ENCODE measurements around the gene DGKB. TPM values are rescaled to one million over a fixed set of nuclear protein-coding genes. Genes with fewer than 3 reads are reported as not detected.

DGKB gene
- polyA plus RNA-seq, 1 experiment, result 0.04 TPM

DNA sequence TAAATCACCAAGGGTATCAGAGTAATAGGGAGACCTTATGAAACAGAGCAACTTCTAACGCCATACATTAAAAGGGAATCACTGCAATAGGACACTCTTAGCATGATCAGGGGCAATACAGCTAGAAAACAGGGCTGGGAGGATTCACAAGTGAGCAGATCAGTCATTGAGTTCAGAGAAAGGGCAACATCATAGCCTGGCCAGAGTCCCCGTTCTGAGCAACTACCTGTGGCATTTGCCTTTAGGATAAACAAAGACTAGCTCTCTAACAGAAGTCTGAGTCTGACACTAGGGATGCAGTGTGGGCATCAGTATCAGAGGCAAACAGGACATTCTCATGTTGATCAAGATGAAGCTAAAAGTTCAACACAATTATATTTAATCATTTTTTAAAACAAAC is 297.9 kb downstream of the DGKB start:
- Histone ChIP-seq H3K4me3 (ENCODE audit: low read depth, low read length) (no peak overlapping the region), H3K9me3 (ENCODE audit: control insufficient read depth, insufficient read depth, low read length) (no peaks in the 10 kb centered on the region), H3K27me3 (ENCODE audit: control insufficient read depth, insufficient read depth, low read length) (no peaks in the 10 kb centered on the region), H3K27ac (ENCODE audit: low read depth, low read length) (no peak overlapping the region)
- POLR2A ChIA-PET, result no interaction called here
- TF ChIP-seq, protein P1, sequence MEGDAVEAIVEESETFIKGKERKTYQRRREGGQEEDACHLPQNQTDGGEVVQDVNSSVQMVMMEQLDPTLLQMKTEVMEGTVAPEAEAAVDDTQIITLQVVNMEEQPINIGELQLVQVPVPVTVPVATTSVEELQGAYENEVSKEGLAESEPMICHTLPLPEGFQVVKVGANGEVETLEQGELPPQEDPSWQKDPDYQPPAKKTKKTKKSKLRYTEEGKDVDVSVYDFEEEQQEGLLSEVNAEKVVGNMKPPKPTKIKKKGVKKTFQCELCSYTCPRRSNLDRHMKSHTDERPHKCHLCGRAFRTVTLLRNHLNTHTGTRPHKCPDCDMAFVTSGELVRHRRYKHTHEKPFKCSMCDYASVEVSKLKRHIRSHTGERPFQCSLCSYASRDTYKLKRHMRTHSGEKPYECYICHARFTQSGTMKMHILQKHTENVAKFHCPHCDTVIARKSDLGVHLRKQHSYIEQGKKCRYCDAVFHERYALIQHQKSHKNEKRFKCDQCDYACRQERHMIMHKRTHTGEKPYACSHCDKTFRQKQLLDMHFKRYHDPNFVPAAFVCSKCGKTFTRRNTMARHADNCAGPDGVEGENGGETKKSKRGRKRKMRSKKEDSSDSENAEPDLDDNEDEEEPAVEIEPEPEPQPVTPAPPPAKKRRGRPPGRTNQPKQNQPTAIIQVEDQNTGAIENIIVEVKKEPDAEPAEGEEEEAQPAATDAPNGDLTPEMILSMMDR (IDR thresholded peaks at IDR 0.05; ENCODE audit: low read depth, low read length), result no peak
- no peak for DNase-seq (ENCODE audit: low read depth, low spot score)
- CTCF ChIA-PET, result no interaction called here

DNA sequence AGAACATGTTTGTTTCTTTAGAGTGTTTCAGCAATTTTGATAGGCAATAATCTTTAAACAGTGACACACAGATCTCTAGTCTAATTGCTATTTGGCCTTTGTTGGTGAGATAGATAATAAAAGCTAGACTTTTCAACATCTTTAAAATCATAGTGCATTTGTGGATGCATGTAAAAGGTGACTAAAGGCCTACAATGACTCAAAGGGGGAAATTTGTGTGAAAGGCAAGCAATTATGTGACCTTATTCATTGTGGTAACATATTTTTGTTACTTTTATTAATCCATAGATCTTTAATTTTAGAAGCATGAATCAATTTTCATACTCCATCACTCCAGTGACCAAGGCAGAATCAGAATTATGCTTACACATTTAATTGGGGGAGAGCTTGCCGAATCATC is 299.7 kb downstream of the DGKB start:
- TF ChIP-seq, protein P1 (IDR thresholded peaks at IDR 0.05; ENCODE audit: low read depth, low read length), result no peak
- ChIA-PET POLR2A (no interaction called here), CTCF (interaction anchor here (1.0 to 1.1 kb wide), 2 partner anchors 88 to 1075 kb away, joined by 3 to 4 read pairs; no protein-coding TSS in a partner anchor)
- Histone ChIP-seq H3K27ac (ENCODE audit: low read depth, low read length) (no peak overlapping the region), H3K4me3 (ENCODE audit: low read depth, low read length) (no peak overlapping the region), H3K9me3 (ENCODE audit: control insufficient read depth, insufficient read depth, low read length) (no peaks in the 10 kb centered on the region), H3K27me3 (ENCODE audit: control insufficient read depth, insufficient read depth, low read length) (no peaks in the 10 kb centered on the region)
- DNase-seq (ENCODE audit: low read depth, low spot score), result no peak

DNA sequence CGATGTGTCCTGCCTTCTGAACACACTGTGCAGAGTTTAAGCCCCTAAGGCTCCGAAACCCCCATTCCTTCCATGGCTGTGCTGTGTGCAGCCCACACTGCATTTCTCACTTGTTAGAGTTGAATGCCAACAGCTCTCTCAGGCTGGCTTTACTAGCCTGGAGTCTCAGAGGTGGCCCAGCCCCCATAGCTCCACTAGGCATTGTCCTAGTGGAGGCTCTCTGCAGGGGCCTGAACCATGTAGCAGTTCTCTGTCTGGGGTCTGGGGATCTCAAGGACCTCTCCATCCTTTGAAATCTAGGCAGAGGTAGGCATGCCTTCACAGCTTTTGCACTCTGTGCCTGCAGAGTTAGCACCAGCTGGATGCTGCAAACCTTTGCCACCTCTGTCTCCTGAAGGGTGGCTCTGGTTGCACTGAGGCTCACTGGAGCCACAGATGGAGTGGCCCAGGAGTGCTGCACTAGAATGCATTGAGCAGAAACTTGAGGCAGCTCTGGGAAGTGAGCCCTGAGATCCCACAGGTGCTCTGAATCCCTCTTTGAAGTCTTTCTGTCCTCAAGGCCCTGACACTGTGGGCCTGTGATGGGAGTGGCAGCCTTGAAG is 301.7 kb downstream of the DGKB start:
- Histone ChIP-seq H3K9me3 (ENCODE audit: control insufficient read depth, insufficient read depth, low read length) (no peaks in the 10 kb centered on the region), H3K4me3 (ENCODE audit: low read depth, low read length) (no peak overlapping the region), H3K27me3 (ENCODE audit: control insufficient read depth, insufficient read depth, low read length) (no peaks in the 10 kb centered on the region), H3K27ac (ENCODE audit: low read depth, low read length) (no peak overlapping the region)
- ChIA-PET POLR2A (no interaction called here), CTCF (no interaction called here)
- no peak for DNase-seq (ENCODE audit: low read depth, low spot score)
- TF ChIP-seq, protein P1 (IDR thresholded peaks at IDR 0.05; ENCODE audit: low read depth, low read length), result no peak

DNA sequence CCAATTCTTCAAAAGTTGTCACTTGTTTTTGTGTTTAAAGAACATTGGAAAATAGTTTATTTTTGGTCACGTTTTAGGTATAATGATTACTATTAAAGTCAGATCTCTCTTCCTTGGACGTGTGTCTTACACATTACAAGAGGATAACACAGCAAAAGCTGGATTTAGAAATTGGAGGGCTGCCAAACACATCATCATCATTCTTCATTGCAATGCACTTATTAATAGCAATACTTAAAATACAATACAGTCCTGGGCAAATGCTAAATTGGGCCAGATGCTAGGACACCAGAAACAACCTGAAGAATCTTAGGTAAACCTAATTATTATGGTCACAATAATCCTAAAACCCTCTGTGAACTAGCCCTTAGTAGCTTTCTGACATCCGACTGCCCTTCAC is 303.6 kb downstream of the DGKB start:
- no peaks in the 10 kb centered on the region for H3K9me3 ChIP-seq (ENCODE audit: control insufficient read depth, insufficient read depth, low read length)
- CTCF ChIA-PET, result interaction anchor here (2.0 kb wide), 1 partner anchor 93 kb away, joined by 5 read pairs; no protein-coding TSS in a partner anchor
- TF ChIP-seq, protein P1 (IDR thresholded peaks at IDR 0.05; ENCODE audit: low read depth, low read length), result no peak
- peak; percentile 21 for DNase-seq (ENCODE audit: low read depth, low spot score)
- POLR2A ChIA-PET, result no interaction called here
- no peak overlapping the region for H3K4me3 ChIP-seq (ENCODE audit: low read depth, low read length)
- H3K27me3 ChIP-seq (ENCODE audit: control insufficient read depth, insufficient read depth, low read length), result no peaks in the 10 kb centered on the region
- no peak overlapping the region for H3K27ac ChIP-seq (ENCODE audit: low read depth, low read length)

DNA sequence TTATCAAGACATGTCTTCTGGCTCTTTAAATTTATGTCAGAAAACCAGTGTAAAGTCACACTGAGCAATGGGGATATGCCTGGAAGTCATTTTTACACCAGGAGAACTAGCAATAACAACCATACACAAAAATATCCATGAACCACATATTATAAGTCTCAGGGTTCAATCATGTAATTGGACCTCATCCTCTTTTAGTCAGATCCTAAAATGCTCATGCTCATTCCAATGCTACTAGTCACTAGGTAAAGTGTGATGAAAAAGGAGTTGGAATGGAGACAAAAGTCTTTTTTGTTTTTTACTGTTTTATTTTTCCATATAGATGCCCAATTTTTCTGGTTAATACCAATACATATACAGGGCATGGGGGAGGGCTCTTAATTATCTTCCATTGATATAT is 306.1 kb downstream of the DGKB start:
- POLR2A ChIA-PET, result no interaction called here
- TF ChIP-seq, protein P1 (IDR thresholded peaks at IDR 0.05; ENCODE audit: low read depth, low read length), result no peak
- Histone ChIP-seq H3K27me3 (ENCODE audit: control insufficient read depth, insufficient read depth, low read length) (no peaks in the 10 kb centered on the region), H3K9me3 (ENCODE audit: control insufficient read depth, insufficient read depth, low read length) (no peaks in the 10 kb centered on the region), H3K4me3 (ENCODE audit: low read depth, low read length) (no peak overlapping the region), H3K27ac (ENCODE audit: low read depth, low read length) (no peak overlapping the region)
- no peak for DNase-seq (ENCODE audit: low read depth, low spot score)
- CTCF ChIA-PET, result no interaction called here

All from AG04450 (cell line).